GM12878 (cell line): ENCODE data around the gene PAK6.

ENCODE experiments used
- CHD2 ChIP-seq: IDR thresholded peaks from 2 replicates; pipeline ENCODE4 v1.6.1; 2011; ENCODE audit warnings: low read depth, low read length, improper control_type of control experiment, borderline replicate concordance
- CTCF ChIP-seq, 3 experiments: IDR thresholded peaks in 2 of 3; conservative IDR thresholded peaks in 1 of 3; 2 replicates each; pipeline ENCODE4 v1.5.1; 2011; ENCODE audit warnings: low read depth in 3 of 3, low read length in 3 of 3, mild to moderate bottlenecking in 3 of 3, control low read depth in 2 of 3, moderate library complexity in 2 of 3, inconsistent platforms in 1 of 3, mixed read lengths in 1 of 3; ENCODE audit not compliant: control insufficient read depth in 2 of 3, insufficient read depth in 1 of 3; ENCODE audit errors: extremely low read depth in 1 of 3
- EP300 ChIP-seq, 2 experiments: fragments of 150-350 bp in 1 of 2; IDR thresholded peaks; 2 replicates each; pipeline ENCODE4 v1.6.1; 2011 to 2012; ENCODE audit warnings: low read depth in 2 of 2, low read length in 2 of 2, borderline replicate concordance in 1 of 2, improper control_type of control experiment in 1 of 2, inconsistent platforms in 1 of 2; ENCODE audit not compliant: control insufficient read depth in 1 of 2
- ETV6 ChIP-seq, 2 experiments: fragments of 450-650 bp in 1 of 2; IDR thresholded peaks in 1 of 2; conservative IDR thresholded peaks in 1 of 2; 2 replicates each; pipeline ENCODE4 v1.6.1; 2014; ENCODE audit warnings: antibody characterized with exemption in 1 of 2, borderline replicate concordance in 1 of 2, low read depth in 1 of 2, mild to moderate bottlenecking in 1 of 2, moderate library complexity in 1 of 2
- EZH2 ChIP-seq: IDR thresholded peaks from 2 replicates; pipeline ENCODE4 v1.6.1; 2012; ENCODE audit warnings: low read depth, mild to moderate bottlenecking, control low read depth, inconsistent platforms, low read length, borderline replicate concordance; ENCODE audit not compliant: control insufficient read depth
- HSF1 ChIP-seq: fragments of 150-350 bp; IDR thresholded peaks from 2 replicates; pipeline ENCODE4 v1.6.1; 2014; ENCODE audit warnings: mild to moderate bottlenecking, low read depth, low read length
- MYC ChIP-seq: IDR thresholded peaks from 2 replicates; pipeline ENCODE4 v1.6.1; 2011; ENCODE audit warnings: mild to moderate bottlenecking, low read length, moderate library complexity, inconsistent platforms; ENCODE audit not compliant: insufficient read depth, insufficient replicate concordance, insufficient read length, severe bottlenecking
- POLR2A ChIP-seq: IDR thresholded peaks from 2 replicates; pipeline ENCODE4 v1.6.1; 2011; ENCODE audit warnings: low read depth, mild to moderate bottlenecking, low read length

GRCh38 chr15:40296561-40297230 lies 57.8 kb downstream of the PAK6 start:
- TF ChIP-seq CTCF (IDR thresholded peaks at IDR 0.05 in 2 of 3, conservative IDR thresholded peaks at IDR 0.05 in 1 of 3; ENCODE audit: control insufficient read depth in 2 of 3, extremely low read depth in 1 of 3, insufficient read depth in 1 of 3, low read depth in 3 of 3, low read length in 3 of 3) (no peak), CHD2 (no peak), MYC (no peak), POLR2A (no peak), EP300 (IDR thresholded peaks at IDR 0.05; ENCODE audit: borderline replicate concordance in 1 of 2, control insufficient read depth in 1 of 2, low read depth in 2 of 2, low read length in 2 of 2) (no peak), ETV6 (conservative IDR thresholded peaks at IDR 0.05 in 1 of 2, IDR thresholded peaks at IDR 0.05 in 1 of 2; ENCODE audit: borderline replicate concordance in 1 of 2, low read depth in 1 of 2) (no peak), HSF1 (no peak), EZH2 (no peak)
